DND-41 (cell line): ENCODE data around the gene WNT5B.

Source experiments
- ATAC-seq: fragments of 200-7000 bp; cut with Tn5 transposase; 3 replicates; pipeline ENCODE4 v1.9.1; 2021; ENCODE audit warnings: low read depth; ENCODE audit not compliant: insufficient read depth
- DNase-seq: peaks from one replicate; pipeline ENCODE4 v3.0.0-alpha.2; 2020
- H2AFZ ChIP-seq: 2 replicates; pipeline ENCODE4 v1.6.0; 2012; ENCODE audit warnings: low read depth, low read length
- H3K27ac ChIP-seq: 2 replicates; pipeline ENCODE4 v1.5.1; 2012; ENCODE audit warnings: low read length, inconsistent platforms
- H3K27me3 ChIP-seq: fragments of 200-600 bp; sonication (generic); 2 replicates; pipeline ENCODE4 v1.6.0; 2012; ENCODE audit warnings: low read length, mild to moderate bottlenecking, inconsistent platforms; ENCODE audit not compliant: insufficient read depth, poor library complexity
- H3K36me3 ChIP-seq: 2 replicates; pipeline ENCODE4 v1.5.1; 2012; ENCODE audit warnings: low read length, inconsistent platforms; ENCODE audit not compliant: insufficient read depth
- H3K4me1 ChIP-seq: 2 replicates; pipeline ENCODE4 v1.5.1; 2012; ENCODE audit warnings: mild to moderate bottlenecking, low read length; ENCODE audit not compliant: insufficient read depth
- H3K4me2 ChIP-seq: 2 replicates; pipeline ENCODE4 v1.6.0; 2012; ENCODE audit warnings: mild to moderate bottlenecking, moderate library complexity, low read length, inconsistent platforms; ENCODE audit not compliant: insufficient read depth
- H3K4me3 ChIP-seq, 2 experiments: fragments of 200-600 bp in 1 of 2; shearing (Covaris generic) in 1 of 2; 2 replicates each; pipeline ENCODE4 v1.5.1; 2012 to 2016; ENCODE audit warnings: inconsistent platforms in 2 of 2, low read length in 2 of 2, mild to moderate bottlenecking in 2 of 2, low read depth in 1 of 2, moderate library complexity in 1 of 2
- H3K79me2 ChIP-seq: 2 replicates; pipeline ENCODE4 v1.6.0; 2012; ENCODE audit warnings: low read length, inconsistent platforms; ENCODE audit not compliant: insufficient read depth
- H3K9ac ChIP-seq: 2 replicates; pipeline ENCODE4 v1.6.0; 2012; ENCODE audit warnings: low read depth, mild to moderate bottlenecking, inconsistent platforms, low read length, moderate library complexity
- H3K9me3 ChIP-seq: 2 replicates; pipeline ENCODE4 v1.5.1; 2012; ENCODE audit warnings: low read length, moderate library complexity, mild to moderate bottlenecking, inconsistent platforms; ENCODE audit not compliant: insufficient read depth, severe bottlenecking
- H4K20me1 ChIP-seq: 2 replicates; pipeline ENCODE4 v1.6.0; 2012; ENCODE audit warnings: low read length; ENCODE audit not compliant: insufficient read depth
- CTCF ChIP-seq: IDR thresholded peaks from 2 replicates; pipeline ENCODE4 v1.5.1; 2012; ENCODE audit warnings: borderline replicate concordance, low read length, moderate library complexity, mild to moderate bottlenecking; ENCODE audit not compliant: poor library complexity, severe bottlenecking; ENCODE audit errors: extremely low read depth
- EZH2 ChIP-seq: IDR thresholded peaks from 3 replicates; pipeline ENCODE4 v1.6.1; 2012; ENCODE audit warnings: borderline replicate concordance, low read depth, mild to moderate bottlenecking, moderate library complexity, low read length, inconsistent platforms; ENCODE audit not compliant: severe bottlenecking

WNT5B gene

GRCh38 chr12:1643043-1643442, 14.0 kb downstream of the WNT5B start:
- ATAC-seq, result no peak
- Histone ChIP-seq H4K20me1 (no peaks in the 10 kb centered on the region), H3K9me3 (no peaks in the 10 kb centered on the region), H3K4me1 (no peaks in the 10 kb centered on the region), H2AFZ (no peak overlapping the region), H3K9ac (no peak overlapping the region), H3K4me3 (no peak overlapping the region), H3K4me2 (no peak overlapping the region), H3K27me3 (no peaks in the 10 kb centered on the region), H3K36me3 (no peaks in the 10 kb centered on the region), H3K79me2 (no peaks in the 10 kb centered on the region), H3K27ac (no peak overlapping the region)
- TF ChIP-seq CTCF, result no peak
- DNase-seq, result no peak

GRCh38 chr12:1643905-1644533, 15.0 kb downstream of the WNT5B start:
- no peak for TF ChIP-seq CTCF
- TF ChIP-seq EZH2, result no peak
- H3K27ac ChIP-seq, result no peak overlapping the region
- H3K4me3 ChIP-seq, result no peak overlapping the region
- H4K20me1 ChIP-seq, result no peaks in the 10 kb centered on the region
- no peak for ATAC-seq
- no peaks in the 10 kb centered on the region for H3K9me3 ChIP-seq
- no peak for DNase-seq
- no peak overlapping the region for H3K9ac ChIP-seq
- H3K4me2 ChIP-seq, result no peak overlapping the region
- no peaks in the 10 kb centered on the region for H3K4me1 ChIP-seq
- H3K79me2 ChIP-seq, result no peaks in the 10 kb centered on the region
- H3K27me3 ChIP-seq, result no peaks in the 10 kb centered on the region
- H3K36me3 ChIP-seq, result no peaks in the 10 kb centered on the region
- no peak overlapping the region for H2AFZ ChIP-seq

- H3K36me3 ChIP-seq, result no peaks in the 10 kb centered on the region
- H3K9me3 ChIP-seq, result no peaks in the 10 kb centered on the region
- no peaks in the 10 kb centered on the region for H4K20me1 ChIP-seq
- H3K9ac ChIP-seq, result no peak overlapping the region
- H2AFZ ChIP-seq, result no peak overlapping the region
- no peak overlapping the region for H3K27ac ChIP-seq
- DNase-seq (no peak), ATAC-seq (no peak)
- H3K4me1 ChIP-seq, result no peaks in the 10 kb centered on the region
- H3K79me2 ChIP-seq, result no peaks in the 10 kb centered on the region
- H3K27me3 ChIP-seq, result peaks cover 3% of the 10 kb centered on the region
- H3K4me3 ChIP-seq, result no peak overlapping the region
- no peak overlapping the region for H3K4me2 ChIP-seq
- no peak for TF ChIP-seq CTCF
- no peak for TF ChIP-seq EZH2
Measured at GRCh38 chr12:1644534-1645438, 15.8 kb downstream of the WNT5B start.
